Uterus (tissue), 2 donors: ENCODE measurements around the gene SBF2.

Experiments
- POLR2A ChIP-seq, 2 donors: fragments of 450-650 bp; IDR thresholded peaks; one replicate each; pipeline ENCODE4 v1.6.1; 2016; ENCODE audit warnings: antibody characterized with exemption in 2 of 2, mild to moderate bottlenecking in 1 of 2, moderate library complexity in 1 of 2
- TF ChIP-seq, protein P1 (sequence below), 4 experiments: fragments of 200-600 bp in 2 of 4; fragments of 450-650 bp in 2 of 4; sonication (generic) in 2 of 4; IDR thresholded peaks; one replicate each; pipeline ENCODE4 v1.5.1; 2016 to 2019; ENCODE audit warnings: antibody characterized with exemption in 4 of 4, mild to moderate bottlenecking in 2 of 4, moderate library complexity in 1 of 4

DNA sequence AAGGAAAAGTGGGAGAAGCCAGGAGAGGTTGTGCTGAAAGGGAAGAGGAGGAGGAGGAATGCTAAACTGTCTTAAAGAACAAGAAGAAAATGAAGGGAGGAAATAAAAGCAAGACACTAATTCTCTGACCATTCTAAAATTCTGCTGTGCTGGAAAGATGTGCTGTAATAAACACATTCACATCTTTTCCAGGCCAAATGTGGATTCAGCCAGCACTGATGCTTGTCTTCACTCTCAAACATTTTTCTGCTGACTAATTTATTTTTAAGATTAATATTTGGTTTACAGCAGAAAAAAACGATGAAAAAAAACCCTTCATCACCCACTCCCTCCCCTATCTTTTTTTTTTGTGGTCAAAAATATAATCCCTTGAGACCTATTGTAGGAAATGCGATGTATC is 406.5 kb downstream of the SBF2 start:
- no peak for TF ChIP-seq POLR2A (IDR thresholded peaks at IDR 0.05)
- TF ChIP-seq, protein P1, sequence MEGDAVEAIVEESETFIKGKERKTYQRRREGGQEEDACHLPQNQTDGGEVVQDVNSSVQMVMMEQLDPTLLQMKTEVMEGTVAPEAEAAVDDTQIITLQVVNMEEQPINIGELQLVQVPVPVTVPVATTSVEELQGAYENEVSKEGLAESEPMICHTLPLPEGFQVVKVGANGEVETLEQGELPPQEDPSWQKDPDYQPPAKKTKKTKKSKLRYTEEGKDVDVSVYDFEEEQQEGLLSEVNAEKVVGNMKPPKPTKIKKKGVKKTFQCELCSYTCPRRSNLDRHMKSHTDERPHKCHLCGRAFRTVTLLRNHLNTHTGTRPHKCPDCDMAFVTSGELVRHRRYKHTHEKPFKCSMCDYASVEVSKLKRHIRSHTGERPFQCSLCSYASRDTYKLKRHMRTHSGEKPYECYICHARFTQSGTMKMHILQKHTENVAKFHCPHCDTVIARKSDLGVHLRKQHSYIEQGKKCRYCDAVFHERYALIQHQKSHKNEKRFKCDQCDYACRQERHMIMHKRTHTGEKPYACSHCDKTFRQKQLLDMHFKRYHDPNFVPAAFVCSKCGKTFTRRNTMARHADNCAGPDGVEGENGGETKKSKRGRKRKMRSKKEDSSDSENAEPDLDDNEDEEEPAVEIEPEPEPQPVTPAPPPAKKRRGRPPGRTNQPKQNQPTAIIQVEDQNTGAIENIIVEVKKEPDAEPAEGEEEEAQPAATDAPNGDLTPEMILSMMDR (IDR thresholded peaks at IDR 0.05) = no peak
